ENCODE results near the gene FAM219A.
A peak's percentile ranks its signal among the peaks of the same experiment; 100 is the strongest.

FAM219A gene

GRCh38 chr9:34399729-34400128 lies 58.6 kb downstream of the FAM219A start:
- DNase-seq: no peak

- no peak for DNase-seq
Observed at GRCh38 chr9:34398875-34399274, 59.5 kb downstream of the FAM219A start.

GRCh38 chr9:34396276-34397214 lies 61.8 kb downstream of the FAM219A start:
- DNase-seq: no peak

GRCh38 chr9:34392511-34392910 lies 65.9 kb downstream of the FAM219A start:
- no peak for DNase-seq

GRCh38 chr9:34387239-34387638 lies 71.1 kb downstream of the FAM219A start:
- DNase-seq: no peak

GRCh38 chr9:34386656-34387055 lies 71.7 kb downstream of the FAM219A start:
- no peak for DNase-seq

- DNase-seq: no peak
Observed at GRCh38 chr9:34385561-34386230, 72.7 kb downstream of the FAM219A start.

GRCh38 chr9:34384368-34385165 lies 73.8 kb downstream of the FAM219A start:
- DNase-seq: no peak

- DNase-seq: no peak
Observed at GRCh38 chr9:34383904-34384303, 74.5 kb downstream of the FAM219A start.

- DNase-seq: no peak
Observed at GRCh38 chr9:34382879-34383278, 75.5 kb downstream of the FAM219A start.

GRCh38 chr9:34382054-34382453 lies 76.3 kb downstream of the FAM219A start:
- DNase-seq: no peak

- DNase-seq: peak; percentile 67
Observed at GRCh38 chr9:34381323-34381722, 77.0 kb downstream of the FAM219A start.

- peak; percentile 72 for DNase-seq
Observed at GRCh38 chr9:34380511-34381315, 77.7 kb downstream of the FAM219A start.

- no peak for DNase-seq
Observed at GRCh38 chr9:34380034-34380510, 78.3 kb downstream of the FAM219A start.

- no peak for DNase-seq
Observed at GRCh38 chr9:34379334-34380033, 78.9 kb downstream of the FAM219A start.

- no peak for DNase-seq
Observed at GRCh38 chr9:34378376-34379060, 79.9 kb downstream of the FAM219A start.

- DNase-seq: no peak
Observed at GRCh38 chr9:34377404-34377746, 81.0 kb downstream of the FAM219A start.

- peak; percentile 95 for DNase-seq
Observed at GRCh38 chr9:34376596-34377403, 81.6 kb downstream of the FAM219A start, which contains the start of gene MYORG. TSS of gene MYORG (minus strand) at chr9:34376898. CDS start at chr9:34372943, 3,955 bp downstream.

- DNase-seq: peak; percentile 8
Observed at GRCh38 chr9:34375901-34376595, 82.3 kb downstream of the FAM219A start.
